ENCODE results near the gene RRBP1. TPM values are rescaled to one million over a fixed set of nuclear protein-coding genes. Genes with fewer than 3 reads are reported as not detected.

Gene RRBP1, protein sequence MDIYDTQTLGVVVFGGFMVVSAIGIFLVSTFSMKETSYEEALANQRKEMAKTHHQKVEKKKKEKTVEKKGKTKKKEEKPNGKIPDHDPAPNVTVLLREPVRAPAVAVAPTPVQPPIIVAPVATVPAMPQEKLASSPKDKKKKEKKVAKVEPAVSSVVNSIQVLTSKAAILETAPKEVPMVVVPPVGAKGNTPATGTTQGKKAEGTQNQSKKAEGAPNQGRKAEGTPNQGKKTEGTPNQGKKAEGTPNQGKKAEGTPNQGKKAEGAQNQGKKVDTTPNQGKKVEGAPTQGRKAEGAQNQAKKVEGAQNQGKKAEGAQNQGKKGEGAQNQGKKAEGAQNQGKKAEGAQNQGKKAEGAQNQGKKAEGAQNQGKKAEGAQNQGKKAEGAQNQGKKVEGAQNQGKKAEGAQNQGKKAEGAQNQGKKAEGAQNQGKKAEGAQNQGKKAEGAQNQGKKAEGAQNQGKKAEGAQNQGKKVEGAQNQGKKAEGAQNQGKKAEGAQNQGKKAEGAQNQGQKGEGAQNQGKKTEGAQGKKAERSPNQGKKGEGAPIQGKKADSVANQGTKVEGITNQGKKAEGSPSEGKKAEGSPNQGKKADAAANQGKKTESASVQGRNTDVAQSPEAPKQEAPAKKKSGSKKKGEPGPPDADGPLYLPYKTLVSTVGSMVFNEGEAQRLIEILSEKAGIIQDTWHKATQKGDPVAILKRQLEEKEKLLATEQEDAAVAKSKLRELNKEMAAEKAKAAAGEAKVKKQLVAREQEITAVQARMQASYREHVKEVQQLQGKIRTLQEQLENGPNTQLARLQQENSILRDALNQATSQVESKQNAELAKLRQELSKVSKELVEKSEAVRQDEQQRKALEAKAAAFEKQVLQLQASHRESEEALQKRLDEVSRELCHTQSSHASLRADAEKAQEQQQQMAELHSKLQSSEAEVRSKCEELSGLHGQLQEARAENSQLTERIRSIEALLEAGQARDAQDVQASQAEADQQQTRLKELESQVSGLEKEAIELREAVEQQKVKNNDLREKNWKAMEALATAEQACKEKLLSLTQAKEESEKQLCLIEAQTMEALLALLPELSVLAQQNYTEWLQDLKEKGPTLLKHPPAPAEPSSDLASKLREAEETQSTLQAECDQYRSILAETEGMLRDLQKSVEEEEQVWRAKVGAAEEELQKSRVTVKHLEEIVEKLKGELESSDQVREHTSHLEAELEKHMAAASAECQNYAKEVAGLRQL (N-terminal part only)
- 79.2 and 83.1 TPM in 2 replicates for total RNA-seq (2014; rRNA removed; shearing (Covaris generic))

GRCh38 chr20:17682103-17682888 lies at the start of gene RRBP1:
Gene RRBP1, minus strand, starts transcription at chr20:17682242. Its CDS starts 21,735 bp downstream, at chr20:17660507.
- no peaks in the 10 kb centered on the region for H3K27me3 ChIP-seq (ENCODE audit: control insufficient read depth, insufficient read depth, low read length)
- H3K4me3 ChIP-seq (ENCODE audit: insufficient read depth, low read depth, low read length): peak within 1 kb of the TSS; percentile 98
- peak; percentile 99 for DNase-seq
- H3K36me3 ChIP-seq (replicated peaks; ENCODE audit: control insufficient read depth, insufficient read depth, low read length): peaks cover 3% of the 10 kb centered on the region; the same call in 1 of the 2 replicates

DNA sequence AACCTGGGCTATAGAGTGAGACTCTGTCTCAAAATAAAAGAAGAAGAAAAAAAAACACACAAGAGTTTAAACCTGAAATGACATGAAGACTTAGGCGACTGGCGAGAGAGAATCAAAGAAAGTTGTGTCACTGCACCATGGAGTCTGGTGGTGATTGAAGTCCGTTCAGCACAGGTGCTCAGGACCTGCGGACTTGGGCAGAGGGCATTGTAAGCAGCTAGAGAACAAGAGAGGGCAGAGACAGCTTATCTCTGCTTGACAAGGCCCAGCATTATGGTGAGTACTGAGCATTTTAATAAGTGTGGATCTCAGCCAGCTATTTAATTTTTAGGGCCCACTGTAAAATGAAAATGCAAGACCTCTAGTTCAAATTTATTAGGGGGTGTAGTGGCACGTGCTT lies 49.2 kb upstream of the RRBP1 start:
- Histone ChIP-seq H3K36me3 (replicated peaks; ENCODE audit: control insufficient read depth, insufficient read depth, low read length) (no peaks in the 10 kb centered on the region), H3K4me3 (ENCODE audit: insufficient read depth, low read depth, low read length) (no peak overlapping the region), H3K27me3 (ENCODE audit: control insufficient read depth, insufficient read depth, low read length) (no peaks in the 10 kb centered on the region)
- no peak for DNase-seq

- Histone ChIP-seq H3K36me3 (replicated peaks; ENCODE audit: control insufficient read depth, insufficient read depth, low read length) (no peaks in the 10 kb centered on the region), H3K27me3 (ENCODE audit: control insufficient read depth, insufficient read depth, low read length) (no peaks in the 10 kb centered on the region), H3K4me3 (ENCODE audit: insufficient read depth, low read depth, low read length) (no peak overlapping the region)
- no peak for DNase-seq
Measured at GRCh38 chr20:17730071-17730470, 48.0 kb upstream of the RRBP1 start.

- no peaks in the 10 kb centered on the region for H3K27me3 ChIP-seq (ENCODE audit: control insufficient read depth, insufficient read depth, low read length)
- no peaks in the 10 kb centered on the region for H3K36me3 ChIP-seq (replicated peaks; ENCODE audit: control insufficient read depth, insufficient read depth, low read length)
- H3K4me3 ChIP-seq (ENCODE audit: insufficient read depth, low read depth, low read length): no peak overlapping the region
- DNase-seq: no peak
Measured at GRCh38 chr20:17728074-17728473, 46.0 kb upstream of the RRBP1 start.

DNA sequence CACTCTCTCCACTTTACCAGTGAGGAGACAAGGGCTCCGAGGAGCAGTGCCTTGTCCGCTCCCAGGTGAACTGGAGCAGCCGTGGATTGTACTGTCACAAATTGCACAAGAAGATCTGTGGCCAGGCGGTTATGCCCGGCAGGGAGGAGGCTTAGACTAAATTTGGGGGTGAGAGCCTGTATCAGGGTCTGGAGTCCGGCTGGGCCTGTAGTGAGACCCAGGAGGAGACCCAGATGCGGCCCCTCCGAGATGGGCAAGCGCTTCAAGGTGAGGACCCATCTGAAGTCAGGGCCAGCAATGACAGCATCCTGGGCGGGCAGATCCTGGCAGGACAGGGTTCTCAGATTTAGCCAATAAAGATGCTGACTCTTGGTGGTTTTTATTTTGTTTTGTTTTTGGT lies 45.3 kb upstream of the RRBP1 start:
- no peaks in the 10 kb centered on the region for H3K36me3 ChIP-seq (replicated peaks; ENCODE audit: control insufficient read depth, insufficient read depth, low read length)
- H3K27me3 ChIP-seq (ENCODE audit: control insufficient read depth, insufficient read depth, low read length): no peaks in the 10 kb centered on the region
- no peak for DNase-seq
- H3K4me3 ChIP-seq (ENCODE audit: insufficient read depth, low read depth, low read length): no peak overlapping the region

DNA sequence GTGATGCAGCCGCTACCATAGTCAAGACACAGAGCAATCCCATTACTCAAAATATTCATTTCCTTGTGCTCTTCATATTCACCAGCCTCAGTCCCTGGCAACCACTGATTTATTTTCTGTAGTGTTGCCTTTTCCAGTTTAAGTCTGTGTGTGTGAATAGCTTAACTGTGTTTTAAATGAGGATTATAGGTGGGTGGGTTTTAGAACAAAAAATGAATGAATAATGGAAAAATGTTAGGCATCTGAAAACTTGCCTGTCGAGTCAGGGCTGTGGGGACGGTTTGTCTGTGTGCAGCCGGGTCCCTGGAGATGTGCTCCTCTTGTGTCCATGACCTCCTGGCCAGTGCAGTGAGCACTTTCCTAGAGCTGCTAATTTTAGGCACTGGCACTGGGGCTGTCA lies 44.9 kb upstream of the RRBP1 start:
- no peak for DNase-seq
- no peaks in the 10 kb centered on the region for H3K27me3 ChIP-seq (ENCODE audit: control insufficient read depth, insufficient read depth, low read length)
- no peak overlapping the region for H3K4me3 ChIP-seq (ENCODE audit: insufficient read depth, low read depth, low read length)
- no peaks in the 10 kb centered on the region for H3K36me3 ChIP-seq (replicated peaks; ENCODE audit: control insufficient read depth, insufficient read depth, low read length)

- DNase-seq: no peak
Measured at GRCh38 chr20:17725094-17725835, 43.2 kb upstream of the RRBP1 start.

DNA sequence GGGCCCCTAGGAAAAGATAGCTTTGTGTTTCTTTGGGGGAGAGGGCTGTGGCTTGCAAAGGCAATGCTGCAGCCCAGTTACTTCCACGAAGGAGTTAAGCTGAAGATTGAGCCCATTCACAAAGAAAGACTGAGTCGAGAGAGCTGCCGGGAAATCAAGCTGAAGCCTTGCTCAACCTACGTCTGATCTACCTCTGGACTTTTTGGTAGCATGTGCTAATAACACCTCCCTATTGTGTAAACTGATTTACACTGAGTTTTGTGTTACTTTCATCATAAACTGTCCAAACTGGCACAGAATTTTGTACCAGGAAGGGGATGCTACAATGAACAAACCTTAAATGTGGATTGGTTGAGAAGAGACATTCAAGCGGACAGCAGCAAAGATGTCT lies 41.3 kb upstream of the RRBP1 start:
- H3K36me3 ChIP-seq (replicated peaks; ENCODE audit: control insufficient read depth, insufficient read depth, low read length): no peaks in the 10 kb centered on the region
- no peak overlapping the region for H3K4me3 ChIP-seq (ENCODE audit: insufficient read depth, low read depth, low read length)
- DNase-seq: no peak
- H3K27me3 ChIP-seq (ENCODE audit: control insufficient read depth, insufficient read depth, low read length): no peaks in the 10 kb centered on the region

More at GRCh38 chr20:17725094-17725835, 43.2 kb upstream of the RRBP1 start:
- H3K36me3 ChIP-seq (replicated peaks; ENCODE audit: control insufficient read depth, insufficient read depth, low read length): no peaks in the 10 kb centered on the region
- no peaks in the 10 kb centered on the region for H3K27me3 ChIP-seq (ENCODE audit: control insufficient read depth, insufficient read depth, low read length)
- no peak overlapping the region for H3K4me3 ChIP-seq (ENCODE audit: insufficient read depth, low read depth, low read length)

DNA sequence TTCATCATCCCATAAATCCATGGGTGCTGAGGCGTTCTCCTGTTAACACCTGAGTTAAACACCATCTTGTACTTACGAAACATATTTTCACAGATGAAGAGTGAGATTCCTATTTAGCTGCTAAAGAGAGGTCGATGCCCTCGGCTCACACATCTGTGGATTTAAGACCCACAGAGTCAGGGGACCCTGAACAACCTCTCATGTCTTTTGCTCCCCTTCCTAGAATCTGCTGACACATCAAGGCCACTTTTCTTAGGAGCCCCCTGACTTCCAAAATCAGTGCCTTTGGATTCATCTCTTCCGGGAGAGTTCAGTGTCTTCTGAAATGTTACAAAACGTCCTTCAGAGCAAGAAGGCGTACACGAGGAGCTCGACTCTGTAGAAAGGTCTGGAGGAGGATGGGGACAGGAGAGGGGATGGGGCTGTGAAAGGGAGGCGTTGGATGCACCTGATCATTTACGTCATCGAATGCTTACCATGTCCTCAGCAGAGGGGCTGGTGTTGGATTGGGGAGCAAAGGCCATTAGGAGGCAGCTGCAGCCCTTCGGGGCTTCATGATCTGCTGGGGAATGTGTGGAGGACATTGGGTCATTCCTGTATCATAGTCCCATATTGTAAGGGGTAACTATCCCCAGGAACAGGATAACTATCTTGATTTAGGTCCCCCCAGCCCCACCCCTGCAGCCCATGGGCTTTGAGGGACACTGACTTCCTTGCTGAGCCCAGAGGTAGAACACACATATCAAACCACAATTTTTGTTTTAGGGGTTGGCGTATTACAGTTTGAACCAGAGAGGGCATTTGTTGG lies 40.7 kb upstream of the RRBP1 start:
- H3K27me3 ChIP-seq (ENCODE audit: control insufficient read depth, insufficient read depth, low read length): no peaks in the 10 kb centered on the region
- no peak for DNase-seq
- H3K4me3 ChIP-seq (ENCODE audit: insufficient read depth, low read depth, low read length): no peak overlapping the region
- no peaks in the 10 kb centered on the region for H3K36me3 ChIP-seq (replicated peaks; ENCODE audit: control insufficient read depth, insufficient read depth, low read length)

GRCh38 chr20:17721802-17722486 lies 39.9 kb upstream of the RRBP1 start:
- Histone ChIP-seq H3K27me3 (ENCODE audit: control insufficient read depth, insufficient read depth, low read length) (no peaks in the 10 kb centered on the region), H3K36me3 (replicated peaks; ENCODE audit: control insufficient read depth, insufficient read depth, low read length) (no peaks in the 10 kb centered on the region), H3K4me3 (ENCODE audit: insufficient read depth, low read depth, low read length) (no peak overlapping the region)
- no peak for DNase-seq

GRCh38 chr20:17720755-17721154 lies 38.7 kb upstream of the RRBP1 start:
- H3K4me3 ChIP-seq (ENCODE audit: insufficient read depth, low read depth, low read length): no peak overlapping the region
- no peak for DNase-seq
- H3K36me3 ChIP-seq (replicated peaks; ENCODE audit: control insufficient read depth, insufficient read depth, low read length): no peaks in the 10 kb centered on the region
- H3K27me3 ChIP-seq (ENCODE audit: control insufficient read depth, insufficient read depth, low read length): no peaks in the 10 kb centered on the region

GRCh38 chr20:17716331-17716730 lies 34.3 kb upstream of the RRBP1 start:
- Histone ChIP-seq H3K4me3 (ENCODE audit: insufficient read depth, low read depth, low read length) (no peak overlapping the region), H3K27me3 (ENCODE audit: control insufficient read depth, insufficient read depth, low read length) (no peaks in the 10 kb centered on the region), H3K36me3 (replicated peaks; ENCODE audit: control insufficient read depth, insufficient read depth, low read length) (no peaks in the 10 kb centered on the region)
- DNase-seq: no peak
